Measurements from ENCODE around the gene RERE. TPM values are rescaled to one million over a fixed set of nuclear protein-coding genes. Genes with fewer than 3 reads are reported as not detected.

RERE gene
- total and polyA plus RNA-seq, 2 donors (not counting 3 experiments of a cell fraction or from before 2014, with no cell fraction given): 14.1 to 113 TPM

- no peak overlapping the region for H3K27ac ChIP-seq (ENCODE audit: insufficient read depth, low read depth, low read length)
- H2AFZ ChIP-seq (ENCODE audit: low read depth, low read length): no peak overlapping the region
- H3K27me3 ChIP-seq (ENCODE audit: control insufficient read depth in 2 of 2, insufficient read depth in 2 of 2, low read length in 2 of 2): no peaks in the 10 kb centered on the region
- DNase-seq (ENCODE audit: low read depth, low spot score) (no peak), FAIRE-seq (no peak)
- H3K4me1 ChIP-seq (ENCODE audit: control insufficient read depth, extremely low read depth, insufficient read depth, low read length): peaks cover 22% of the 10 kb centered on the region
- H3K4me3 ChIP-seq (replicated peaks in 1 of 3; ENCODE audit: insufficient read depth in 1 of 3, low read depth in 1 of 3, low read length in 3 of 3): no peak overlapping the region
- H3K9ac ChIP-seq (replicated peaks; ENCODE audit: extremely low read depth, insufficient read depth, low read length): no peak overlapping the region
- BruUV-seq (replicated peaks): no TSS peak
- ChIA-PET CTCF (no interaction called here), POLR2A (no interaction called here)
- no peak overlapping the region for H3K4me2 ChIP-seq (ENCODE audit: insufficient read depth, low read length)
- no peak for TF ChIP-seq JUN (IDR thresholded peaks at IDR 0.05; ENCODE audit: borderline replicate concordance, insufficient read depth, insufficient read length, low read depth)
- no peak for TF ChIP-seq EZH2 (IDR thresholded peaks at IDR 0.05; ENCODE audit: borderline replicate concordance, low read depth, low read length, severe bottlenecking)
- no peak for TF ChIP-seq POLR2AphosphoS5 (IDR thresholded peaks at IDR 0.05; ENCODE audit: insufficient read depth, low read depth, low read length)
- TF ChIP-seq CTCF (IDR thresholded peaks at IDR 0.05; ENCODE audit: extremely low read depth in 1 of 2, insufficient read depth in 1 of 2, low read depth in 1 of 2, low read length in 2 of 2): no peak
- TF ChIP-seq GATA2 (IDR thresholded peaks at IDR 0.05; ENCODE audit: insufficient read depth, insufficient read length, low read depth, low read length): no peak
- no peak for TF ChIP-seq MYC (IDR thresholded peaks at IDR 0.05; ENCODE audit: low read depth, low read length)
- TF ChIP-seq FOS (IDR thresholded peaks at IDR 0.05; ENCODE audit: borderline replicate concordance, insufficient read depth, low read length): no peak
- TF ChIP-seq POLR2A (IDR thresholded peaks at IDR 0.05; ENCODE audit: low read depth, low read length): no peak
- no peak for TF ChIP-seq MAX (IDR thresholded peaks at IDR 0.05; ENCODE audit: insufficient read depth, insufficient read length)
- intact Hi-C loops (cut with micrococcal nuclease) (loop anchor here (10.0 kb wide), 1 partner anchor 429 kb away; no protein-coding TSS in a partner anchor), dilution Hi-C loops (cut with MboI; ENCODE audit: extremely low pct_ligation_motif_present, low sequenced_read_pairs) (no loop called here)
- H4K20me1 ChIP-seq (replicated peaks; ENCODE audit: control insufficient read depth, extremely low read depth, insufficient read depth, low read length): no peaks in the 10 kb centered on the region
- H3K36me3 ChIP-seq (ENCODE audit: control insufficient read depth in 2 of 2, extremely low read depth in 1 of 2, insufficient read depth in 2 of 2, low read length in 2 of 2): peaks cover 0 to 2% of the 10 kb centered on the region in 2 experiments
- no peaks in the 10 kb centered on the region for H3K9me1 ChIP-seq (replicated peaks; ENCODE audit: control insufficient read depth, extremely low read depth, insufficient read depth, low read length)
- H3K79me2 ChIP-seq (ENCODE audit: control insufficient read depth, insufficient read depth, low read length): no peaks in the 10 kb centered on the region
- no peaks in the 10 kb centered on the region for H3K9me3 ChIP-seq (replicated peaks; ENCODE audit: control insufficient read depth, insufficient read depth, low read length)
Measured at GRCh38 chr1:8854240-8854639, 36.8 kb upstream of the RERE start.
